HepG2 (cell line): Measurements from ENCODE around the gene INPP4B. TPM values are rescaled to one million over a fixed set of nuclear protein-coding genes. Genes with fewer than 3 reads are reported as not detected.

Source experiments
- ATAC-seq: fragments of 200-7000 bp; cut with Tn5 transposase; 3 replicates; pipeline ENCODE4 v1.9.1; 2020; ENCODE audit warnings: mild to moderate bottlenecking, moderate library complexity
- BruUV-seq: library from RNA; stranded (reverse); fragments of 400-500 nt; replicated peaks from 2 replicates; lab custom pipeline; 2021; lab: Mats Ljungman, UMichigan
- CTCF ChIA-PET: fragments of 300-600 bp; formaldehyde crosslinking; extraction: SDS; loops from one replicate; lab custom pipeline; 2021; ENCODE audit warnings: low total read pairs, inconsistent platforms, low intra/inter-chr PET ratio; lab: Yijun Ruan, JAX
- POLR2A ChIA-PET: fragments of 350-600 bp; sonication (Branson Sonifier 250); formaldehyde crosslinking; loops from one replicate; lab custom pipeline; 2020; ENCODE audit warnings: antibody characterized with exemption, inconsistent platforms; lab: Yijun Ruan, JAX
- DNase-seq: peaks from one replicate; pipeline ENCODE4 v3.0.0-alpha.2; 2015; ENCODE audit warnings: low spot score
- FAIRE-seq: peaks from 3 replicates; lab custom pipeline; 2011; peaks lifted over from hg19 to GRCh38; lab: Jason Lieb, UNC
- H2AFZ ChIP-seq: one replicate; pipeline ENCODE4 v1.6.1; 2011; ENCODE audit warnings: low read length, inconsistent platforms
- H3K27ac ChIP-seq: fragments of 300-600 bp; 3 replicates; pipeline ENCODE4 v1.8.0; 2011; ENCODE audit warnings: mixed run types, mild to moderate bottlenecking, mixed read lengths, low read length, inconsistent platforms; ENCODE audit not compliant: insufficient read depth; ENCODE audit errors: extremely low read length
- H3K27me3 ChIP-seq, 2 experiments: fragments of 200-600 bp in 1 of 2; 2 replicates in 1 of 2; 3 replicates in 1 of 2; pipeline versions ENCODE4 v1.6.0 to v1.8.0; 2011; ENCODE audit warnings: low read length in 2 of 2, mild to moderate bottlenecking in 2 of 2, moderate library complexity in 2 of 2, inconsistent platforms in 1 of 2; ENCODE audit not compliant: insufficient read depth in 2 of 2, control insufficient read depth in 1 of 2
- H3K36me3 ChIP-seq, 2 experiments: fragments of 200-600 bp in 1 of 2; replicated peaks in 1 of 2; 2 replicates in 1 of 2; 3 replicates in 1 of 2; pipeline versions ENCODE4 v1.5.1 to v1.8.0; 2011; ENCODE audit warnings: low read length in 2 of 2, inconsistent platforms in 1 of 2; ENCODE audit not compliant: insufficient read depth in 2 of 2, control insufficient read depth in 1 of 2
- H3K4me1 ChIP-seq: 2 replicates; pipeline ENCODE4 v1.5.1; 2012; ENCODE audit warnings: low read length, inconsistent platforms; ENCODE audit not compliant: insufficient read depth
- H3K4me2 ChIP-seq: 2 replicates; pipeline ENCODE4 v1.6.0; 2011; ENCODE audit warnings: low read depth, low read length, inconsistent platforms
- H3K4me3 ChIP-seq, 3 experiments: fragments of 200-600 bp in 1 of 3; sonication (generic), shearing (Covaris generic) in 1 of 3; replicated peaks in 1 of 3; 2 replicates each; pipeline ENCODE4 v1.5.1; 2011 to 2016; ENCODE audit warnings: low read length in 3 of 3, inconsistent platforms in 2 of 3, low read depth in 2 of 3, mild to moderate bottlenecking in 2 of 3, control low read depth in 1 of 3, mixed read lengths in 1 of 3; ENCODE audit not compliant: insufficient read depth in 1 of 3
- H3K79me2 ChIP-seq: one replicate; pipeline ENCODE4 v1.6.1; 2011; ENCODE audit warnings: low read length, inconsistent platforms; ENCODE audit not compliant: insufficient read depth
- H3K9ac ChIP-seq: 2 replicates; pipeline ENCODE4 v1.6.0; 2011; ENCODE audit warnings: mild to moderate bottlenecking, low read depth, low read length, inconsistent platforms; ENCODE audit not compliant: insufficient read depth
- H3K9me3 ChIP-seq: 2 replicates; pipeline ENCODE4 v1.5.1; 2012; ENCODE audit warnings: mild to moderate bottlenecking, low read length
- H4K20me1 ChIP-seq: 2 replicates; pipeline ENCODE4 v1.6.0; 2011; ENCODE audit warnings: inconsistent platforms, mild to moderate bottlenecking, low read length, moderate library complexity; ENCODE audit not compliant: insufficient read depth
- HOXD1 ChIP-seq: sonication (generic); formaldehyde crosslinking; IDR thresholded peaks from 2 replicates; pipeline ENCODE4 v1.5.0; 2020; ENCODE audit warnings: missing genetic modification reagents
- NFAT5 ChIP-seq: sonication (generic); formaldehyde crosslinking; IDR thresholded peaks from 2 replicates; pipeline ENCODE4 v1.4.0; 2020; ENCODE audit warnings: missing genetic modification reagents
- NRL ChIP-seq: sonication (generic); formaldehyde crosslinking; IDR thresholded peaks from 2 replicates; pipeline ENCODE4 v1.5.0; 2020; ENCODE audit warnings: missing genetic modification reagents, mild to moderate bottlenecking, moderate library complexity, borderline replicate concordance
- RELA ChIP-seq: sonication (generic); formaldehyde crosslinking; IDR thresholded peaks from 2 replicates; pipeline ENCODE4 v1.4.0; 2020; ENCODE audit warnings: missing genetic modification reagents
- SMARCC2 ChIP-seq: fragments of 450-650 bp; IDR thresholded peaks from 2 replicates; pipeline ENCODE4 v1.6.1; 2017; ENCODE audit warnings: antibody characterized with exemption, mild to moderate bottlenecking
- SP2 ChIP-seq: sonication (generic); formaldehyde crosslinking; IDR thresholded peaks from 2 replicates; pipeline ENCODE4 v1.5.1; 2020; ENCODE audit warnings: mild to moderate bottlenecking, missing genetic modification reagents
- SP4 ChIP-seq: sonication (generic); formaldehyde crosslinking; IDR thresholded peaks from 2 replicates; pipeline ENCODE4 v1.8.1; 2023; ENCODE audit warnings: mild to moderate bottlenecking, missing genetic modification reagents
- TIGD3 ChIP-seq: sonication (generic); formaldehyde crosslinking; IDR thresholded peaks from 2 replicates; pipeline ENCODE4 v1.5.1; 2020; ENCODE audit warnings: mild to moderate bottlenecking, missing genetic modification reagents, borderline replicate concordance
- ZBTB21 ChIP-seq: sonication (generic); formaldehyde crosslinking; IDR thresholded peaks from 2 replicates; pipeline ENCODE4 v1.4.0; 2020; ENCODE audit warnings: missing genetic modification reagents
- ZBTB26 ChIP-seq: IDR thresholded peaks from 2 replicates; pipeline ENCODE4 v1.6.1; 2016; ENCODE audit warnings: missing compliant biosample characterization, missing genetic modification reagents, borderline replicate concordance
- ZNF10 ChIP-seq: sonication (generic); formaldehyde crosslinking; IDR thresholded peaks from 2 replicates; pipeline ENCODE4 v1.4.0; 2020; ENCODE audit warnings: mild to moderate bottlenecking, low read depth, missing genetic modification reagents, borderline replicate concordance
- ZNF331 ChIP-seq: sonication (generic); formaldehyde crosslinking; IDR thresholded peaks from 2 replicates; pipeline ENCODE4 v1.4.0; 2020; ENCODE audit warnings: missing genetic modification reagents
- ZNF362 ChIP-seq: sonication (generic); formaldehyde crosslinking; IDR thresholded peaks from 2 replicates; pipeline ENCODE4 v1.4.0; 2020; ENCODE audit warnings: missing genetic modification reagents, mild to moderate bottlenecking, borderline replicate concordance
- ZNF563 ChIP-seq: sonication (generic); formaldehyde crosslinking; IDR thresholded peaks from 2 replicates; pipeline ENCODE4 v1.8.0; 2022; ENCODE audit warnings: mild to moderate bottlenecking, moderate library complexity, missing genetic modification reagents
- ZNF773 ChIP-seq: sonication (generic); formaldehyde crosslinking; IDR thresholded peaks from 2 replicates; pipeline ENCODE4 v1.4.0; 2020; ENCODE audit warnings: missing genetic modification reagents, borderline replicate concordance
- WGBS: methylation state at CpG from one replicate; pipeline ENCODE4 v1.1.6; 2017; ENCODE audit warnings: low lambda C conversion rate; 5-methylcytosine and 5-hydroxymethylcytosine counted together
- in situ Hi-C: cut with HindIII; loops from 2 replicates; pipeline ENCODE4 v1.10.0; 2017; ENCODE audit warnings: low pct_unique_long_range_greater_than_20kb; ENCODE audit not compliant: extremely low pct_ligation_motif_present
- intact Hi-C: fragments of 100-400 bp; cut with micrococcal nuclease; formaldehyde crosslinking; loops from one replicate; pipeline ENCODE4 v1.10.0; 2022; ENCODE audit not compliant: unreplicated experiment
- polyA plus RNA-seq, 8 experiments: library from polyadenylated mRNA; depleted of rRNA in 3 of 8; stranded (reverse) in 7 of 8; unstranded in 1 of 8; fragments of >200 nt; fragmentation: Illumina TruSeq in 4 of 8; extraction: Trizol in 4 of 8; gene quantifications; 2 replicates each; pipeline versions ENCODE4 v1.2.1 to v1.2.3, GENCODE V29; 2011 to 2016; ENCODE audit warnings: low read depth in 4 of 8, missing spikeins in 1 of 8, mixed read lengths in 1 of 8; ENCODE audit not compliant: insufficient read depth in 1 of 8
- total RNA-seq, 5 experiments: library from RNA; depleted of rRNA; stranded (reverse); fragments of >200 nt; fragmentation: Illumina TruSeq; extraction: Trizol; gene quantifications; 2 replicates each; pipeline ENCODE4 v1.2.3, GENCODE V29; 2016; ENCODE audit warnings: low read depth in 1 of 5

The INPP4B gene
- total and polyA plus RNA-seq, 2 of the 13 experiments (the other 11 are each of a cell fraction or from before 2014, with no cell fraction given), result not detected

GRCh38 chr4:142516686-142517526 is 329.2 kb downstream of the INPP4B start:
- Histone ChIP-seq H3K4me2 (no peak overlapping the region), H4K20me1 (no peaks in the 10 kb centered on the region), H3K79me2 (no peaks in the 10 kb centered on the region), H3K4me1 (no peaks in the 10 kb centered on the region), H3K4me3 (no peak overlapping the region), H3K9ac (no peak overlapping the region), H3K9me3 (no peaks in the 10 kb centered on the region), H2AFZ (no peak overlapping the region), H3K36me3 (no peaks in the 10 kb centered on the region), H3K27ac (no peak overlapping the region), H3K27me3 (no peaks in the 10 kb centered on the region)
- intact Hi-C loops (no loop called here), in situ Hi-C loops (no loop called here)
- CTCF ChIA-PET, result no interaction called here
- no peak for ATAC-seq
- POLR2A ChIA-PET, result no interaction called here
- FAIRE-seq, result no peak
- BruUV-seq, result no TSS peak
- TF ChIP-seq ZNF10 (CRISPR knock-in tag) (no peak), ZBTB26 (CRISPR knock-in tag) (no peak), SP2 (CRISPR knock-in tag) (no peak), NRL (CRISPR knock-in tag) (no peak), ZNF773 (no peak), SP4 (no peak), ZNF362 (CRISPR knock-in tag) (no peak), ZNF563 (CRISPR knock-in tag) (no peak), ZNF331 (CRISPR knock-in tag) (no peak), SMARCC2 (no peak), NFAT5 (no peak), HOXD1 (CRISPR knock-in tag) (no peak), TIGD3 (CRISPR knock-in tag) (no peak), ZBTB21 (CRISPR knock-in tag) (no peak), RELA (no peak)
- 3% methylated on average over 4 of the region's 4 CpGs for WGBS
- DNase-seq, result no peak
